Tibial nerve (tissue), 3 donors: Measurements from ENCODE around the gene IL31RA.

Experiments used
- CTCF ChIP-seq, 5 experiments: fragments of 200-600 bp in 3 of 5; fragments of 450-650 bp in 2 of 5; sonication (generic) in 3 of 5; IDR thresholded peaks; one replicate each; pipeline ENCODE4 v1.5.1; 2016 to 2019; ENCODE audit warnings: antibody characterized with exemption in 5 of 5, mild to moderate bottlenecking in 3 of 5, moderate library complexity in 2 of 5
- POLR2A ChIP-seq, 2 donors: fragments of 450-650 bp; IDR thresholded peaks; one replicate each; pipeline ENCODE4 v1.6.1; 2017; ENCODE audit warnings: antibody characterized with exemption in 2 of 2, mild to moderate bottlenecking in 2 of 2, moderate library complexity in 2 of 2

- no peak for TF ChIP-seq POLR2A (IDR thresholded peaks at IDR 0.05)
- TF ChIP-seq CTCF (IDR thresholded peaks at IDR 0.05): no peak
These were observed 34.2 kb downstream of the IL31RA start for GRCh38 chr5:55885359-55885758.
